HUES6 (cell line): Measurements from ENCODE around the gene DMD.

Source experiments
- H3K27ac ChIP-seq: 2 replicates; pipeline ENCODE4 v1.7.0; 2013; ENCODE audit warnings: low read depth, mild to moderate bottlenecking, low read length, inconsistent platforms
- H3K27me3 ChIP-seq: 2 replicates; pipeline ENCODE4 v1.6.1; 2013; ENCODE audit warnings: low read length; ENCODE audit not compliant: control insufficient read depth, insufficient read depth
- H3K36me3 ChIP-seq: 2 replicates; pipeline ENCODE4 v1.6.1; 2013; ENCODE audit warnings: low read length; ENCODE audit not compliant: control insufficient read depth, insufficient read depth
- H3K4me1 ChIP-seq: 2 replicates; pipeline ENCODE4 v1.6.1; 2013; ENCODE audit warnings: low read length; ENCODE audit not compliant: control insufficient read depth, insufficient read depth
- H3K4me3 ChIP-seq: 2 replicates; pipeline ENCODE4 v1.5.1; 2013; ENCODE audit warnings: low read depth, low read length
- H3K9ac ChIP-seq: one replicate; pipeline ENCODE4 v1.6.1; 2013; ENCODE audit warnings: mild to moderate bottlenecking, low read length
- H3K9me3 ChIP-seq: 2 replicates; pipeline ENCODE4 v1.6.1; 2013; ENCODE audit warnings: low read depth, low read length; ENCODE audit not compliant: control insufficient read depth, insufficient read depth

Gene DMD

DNA sequence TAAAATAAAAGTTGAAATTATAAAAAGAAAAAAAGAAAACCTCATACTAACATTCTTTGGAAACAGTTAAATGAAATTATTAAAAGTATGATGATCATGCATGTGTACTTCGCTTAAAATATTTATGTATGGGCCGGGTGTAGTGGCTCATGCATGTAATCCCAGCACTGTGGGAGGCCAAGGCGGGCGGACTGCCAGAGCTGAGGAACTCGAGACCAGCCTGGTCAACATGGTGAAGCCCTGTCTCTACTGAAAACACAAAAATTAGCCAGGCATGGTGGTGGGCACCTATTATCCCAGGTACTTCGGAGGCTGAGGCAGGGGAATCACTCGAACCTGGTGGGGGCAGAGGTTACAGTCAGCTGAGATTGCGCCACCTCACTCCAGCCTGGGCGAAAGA, 1187.3 kb downstream of the DMD start:
- Histone ChIP-seq H3K4me1 (no peaks in the 10 kb centered on the region), H3K4me3 (no peak overlapping the region), H3K9ac (no peak overlapping the region), H3K9me3 (no peaks in the 10 kb centered on the region), H3K27me3 (no peaks in the 10 kb centered on the region), H3K36me3 (no peaks in the 10 kb centered on the region), H3K27ac (no peak overlapping the region)

GRCh38 chrX:32016195-32016594, 1195.2 kb downstream of the DMD start:
- Histone ChIP-seq H3K4me1 (no peaks in the 10 kb centered on the region), H3K9me3 (no peaks in the 10 kb centered on the region), H3K27ac (no peak overlapping the region), H3K36me3 (no peaks in the 10 kb centered on the region), H3K9ac (no peak overlapping the region), H3K27me3 (peaks cover 3% of the 10 kb centered on the region; the same call in 1 of the 2 replicates), H3K4me3 (no peak overlapping the region)

GRCh38 chrX:32010948-32011347, 1200.4 kb downstream of the DMD start:
- no peak overlapping the region for H3K9ac ChIP-seq
- H3K4me3 ChIP-seq, result no peak overlapping the region
- H3K4me1 ChIP-seq, result no peaks in the 10 kb centered on the region
- no peaks in the 10 kb centered on the region for H3K9me3 ChIP-seq
- peaks cover 2% of the 10 kb centered on the region; the same call in 1 of the 2 replicates for H3K27me3 ChIP-seq
- no peaks in the 10 kb centered on the region for H3K36me3 ChIP-seq
- H3K27ac ChIP-seq, result no peak overlapping the region

- H3K4me1 ChIP-seq, result no peaks in the 10 kb centered on the region
- H3K9me3 ChIP-seq, result no peaks in the 10 kb centered on the region
- peaks cover 2% of the 10 kb centered on the region; the same call in 1 of the 2 replicates for H3K27me3 ChIP-seq
- no peak overlapping the region for H3K27ac ChIP-seq
- no peaks in the 10 kb centered on the region for H3K36me3 ChIP-seq
- no peak overlapping the region for H3K9ac ChIP-seq
- H3K4me3 ChIP-seq, result no peak overlapping the region
These were observed 1201.1 kb downstream of the DMD start for GRCh38 chrX:32010212-32010611.

DNA sequence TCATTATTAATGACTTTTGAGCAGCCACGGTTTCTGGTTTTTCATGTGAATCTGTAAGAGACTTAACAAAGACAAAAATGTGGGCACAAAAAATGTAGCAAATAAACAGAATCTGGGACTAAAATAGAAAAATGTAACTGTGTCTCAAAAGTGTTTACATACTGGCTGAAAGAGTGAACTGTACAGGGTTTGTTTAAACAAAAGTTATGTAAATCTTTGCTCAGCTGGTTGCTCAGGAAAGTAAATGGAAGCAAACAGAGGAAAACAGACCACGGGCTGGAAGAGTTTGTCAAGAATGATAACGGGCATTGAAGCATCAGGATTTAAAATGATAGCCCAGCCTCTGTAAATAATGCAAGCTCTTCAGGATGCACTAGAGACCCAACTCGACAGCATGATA, 1217.7 kb downstream of the DMD start:
- no peak overlapping the region for H3K27ac ChIP-seq
- H3K9me3 ChIP-seq, result no peaks in the 10 kb centered on the region
- H3K27me3 ChIP-seq, result no peaks in the 10 kb centered on the region; the same call in 1 of the 2 replicates
- H3K4me3 ChIP-seq, result no peak overlapping the region
- H3K36me3 ChIP-seq, result no peaks in the 10 kb centered on the region
- H3K4me1 ChIP-seq, result no peaks in the 10 kb centered on the region
- no peak overlapping the region for H3K9ac ChIP-seq

- no peaks in the 10 kb centered on the region for H3K36me3 ChIP-seq
- H3K27me3 ChIP-seq, result no peaks in the 10 kb centered on the region
- no peaks in the 10 kb centered on the region for H3K4me1 ChIP-seq
- no peak overlapping the region for H3K27ac ChIP-seq
- H3K9me3 ChIP-seq, result no peaks in the 10 kb centered on the region
- H3K9ac ChIP-seq, result no peak overlapping the region
- no peak overlapping the region for H3K4me3 ChIP-seq
These were observed 1222.4 kb downstream of the DMD start for GRCh38 chrX:31988975-31989374.

- H3K36me3 ChIP-seq, result no peaks in the 10 kb centered on the region
- H3K9me3 ChIP-seq, result no peaks in the 10 kb centered on the region
- H3K4me3 ChIP-seq, result no peak overlapping the region
- no peaks in the 10 kb centered on the region for H3K4me1 ChIP-seq
- H3K27me3 ChIP-seq, result peaks cover 3% of the 10 kb centered on the region; the same call in 1 of the 2 replicates
- no peak overlapping the region for H3K27ac ChIP-seq
- H3K9ac ChIP-seq, result no peak overlapping the region
These were observed 1229.7 kb downstream of the DMD start for GRCh38 chrX:31981546-31982062.

DNA sequence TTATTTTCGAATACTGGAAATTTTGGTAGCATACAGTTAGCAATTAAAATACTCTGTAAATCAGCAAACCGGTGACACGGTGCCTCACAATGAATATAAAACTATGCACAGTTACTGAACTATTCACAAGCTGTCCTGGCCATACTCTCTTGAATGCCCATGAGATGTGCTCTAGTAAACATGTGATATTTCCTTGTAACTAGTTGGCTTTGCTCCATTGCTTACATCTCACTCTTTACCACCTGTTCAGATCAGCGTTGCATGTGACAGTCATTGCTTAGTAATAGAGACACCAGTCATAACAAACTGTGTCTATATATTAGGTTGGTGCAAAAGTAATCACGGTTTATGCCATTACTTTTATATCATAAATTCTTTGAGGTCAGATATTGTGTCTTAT, 1241.6 kb downstream of the DMD start:
- H3K36me3 ChIP-seq, result no peaks in the 10 kb centered on the region
- H3K9me3 ChIP-seq, result no peaks in the 10 kb centered on the region
- H3K4me1 ChIP-seq, result peaks cover 7% of the 10 kb centered on the region; the same call in 1 of the 2 replicates
- no peak overlapping the region for H3K4me3 ChIP-seq
- no peak overlapping the region for H3K27ac ChIP-seq
- peaks cover 3% of the 10 kb centered on the region; the same call in 1 of the 2 replicates for H3K27me3 ChIP-seq
- H3K9ac ChIP-seq, result no peak overlapping the region

- Histone ChIP-seq H3K36me3 (no peaks in the 10 kb centered on the region), H3K4me1 (peaks cover 8% of the 10 kb centered on the region), H3K9me3 (no peaks in the 10 kb centered on the region), H3K27me3 (no peaks in the 10 kb centered on the region; the same call in 1 of the 2 replicates), H3K9ac (no peak overlapping the region), H3K4me3 (no peak overlapping the region), H3K27ac (no peak overlapping the region)
These were observed 1249.1 kb downstream of the DMD start for GRCh38 chrX:31962256-31962655.

DNA sequence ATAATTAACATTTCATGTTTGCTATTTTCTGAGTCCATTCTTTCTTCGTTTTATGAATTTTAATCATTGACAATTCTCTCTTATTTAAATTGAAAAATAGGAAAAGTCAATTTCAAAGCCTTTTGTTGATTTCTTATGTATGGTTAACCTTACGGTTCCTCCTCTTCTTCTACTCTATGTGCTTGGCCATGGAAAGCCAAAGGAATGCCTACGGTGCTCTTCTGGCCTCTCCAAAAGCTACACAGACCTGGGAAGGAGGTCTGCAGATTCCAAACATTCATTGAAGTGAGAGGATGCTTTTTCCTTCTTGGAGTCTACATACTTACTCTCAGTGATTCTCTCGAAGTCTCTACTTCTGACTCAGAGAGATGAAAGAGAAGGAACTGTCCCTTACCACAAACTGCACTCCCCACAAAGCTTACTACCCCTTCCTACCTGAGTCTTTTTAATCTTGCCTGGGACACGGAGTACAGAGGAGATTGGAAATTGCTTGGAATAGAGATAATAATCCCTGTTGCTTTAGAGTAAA, 1276.4 kb downstream of the DMD start:
- Histone ChIP-seq H3K9me3 (no peaks in the 10 kb centered on the region), H3K4me1 (no peaks in the 10 kb centered on the region), H3K36me3 (no peaks in the 10 kb centered on the region), H3K4me3 (no peak overlapping the region), H3K27me3 (no peaks in the 10 kb centered on the region; the same call in 1 of the 2 replicates), H3K9ac (no peak overlapping the region), H3K27ac (no peak overlapping the region)

DNA sequence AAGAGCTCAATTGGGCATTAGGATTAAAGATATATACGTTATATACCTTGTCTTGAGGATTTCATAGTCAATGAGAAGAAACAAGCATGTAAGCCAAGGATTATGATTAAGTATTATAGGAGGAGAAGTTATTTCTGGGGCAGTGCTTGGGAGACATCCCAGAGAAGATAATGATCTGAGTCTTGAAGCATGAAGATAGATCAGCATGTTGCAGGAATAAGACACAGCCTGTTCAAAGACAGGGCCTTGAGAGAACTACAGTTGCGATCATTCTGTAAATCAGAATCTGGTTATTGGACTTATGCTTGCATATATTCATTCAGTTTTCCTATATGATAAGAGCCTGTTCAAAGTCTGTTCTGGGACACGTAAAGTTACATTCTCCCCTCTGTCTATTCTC, 1277.3 kb downstream of the DMD start:
- H3K9me3 ChIP-seq, result no peaks in the 10 kb centered on the region
- no peaks in the 10 kb centered on the region for H3K36me3 ChIP-seq
- H3K4me1 ChIP-seq, result no peaks in the 10 kb centered on the region
- no peak overlapping the region for H3K27ac ChIP-seq
- no peak overlapping the region for H3K9ac ChIP-seq
- no peak overlapping the region for H3K4me3 ChIP-seq
- H3K27me3 ChIP-seq, result no peaks in the 10 kb centered on the region; the same call in 1 of the 2 replicates
